ENCODE data around the gene GTF2H2C. TPM values are rescaled to one million over a fixed set of nuclear protein-coding genes. Genes with fewer than 3 reads are reported as not detected.

Gene GTF2H2C
- total and polyA plus RNA-seq, 2 experiments from 2014 or later = 52.2 to 61.6 TPM

DNA sequence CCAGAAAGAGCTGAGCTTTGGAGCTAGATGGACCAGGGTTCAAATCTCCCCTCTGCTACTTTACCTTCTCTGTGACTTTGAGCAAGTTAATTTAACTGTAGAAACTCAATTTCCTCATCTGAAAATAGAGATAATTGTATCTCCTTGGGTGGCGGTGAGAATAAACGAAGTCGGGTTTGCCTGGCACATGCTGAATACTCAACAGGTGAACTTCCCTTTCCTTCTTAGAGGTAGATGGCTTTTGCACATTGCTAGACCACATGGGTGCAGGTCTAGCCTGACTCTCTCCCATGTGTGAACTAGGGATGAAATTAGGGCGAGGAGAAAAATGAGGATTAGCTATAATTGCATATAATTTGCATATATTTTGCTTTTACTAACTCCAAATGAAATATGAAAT, 31.4 kb upstream of the GTF2H2C start (continued):
- TF ChIP-seq, protein P1, sequence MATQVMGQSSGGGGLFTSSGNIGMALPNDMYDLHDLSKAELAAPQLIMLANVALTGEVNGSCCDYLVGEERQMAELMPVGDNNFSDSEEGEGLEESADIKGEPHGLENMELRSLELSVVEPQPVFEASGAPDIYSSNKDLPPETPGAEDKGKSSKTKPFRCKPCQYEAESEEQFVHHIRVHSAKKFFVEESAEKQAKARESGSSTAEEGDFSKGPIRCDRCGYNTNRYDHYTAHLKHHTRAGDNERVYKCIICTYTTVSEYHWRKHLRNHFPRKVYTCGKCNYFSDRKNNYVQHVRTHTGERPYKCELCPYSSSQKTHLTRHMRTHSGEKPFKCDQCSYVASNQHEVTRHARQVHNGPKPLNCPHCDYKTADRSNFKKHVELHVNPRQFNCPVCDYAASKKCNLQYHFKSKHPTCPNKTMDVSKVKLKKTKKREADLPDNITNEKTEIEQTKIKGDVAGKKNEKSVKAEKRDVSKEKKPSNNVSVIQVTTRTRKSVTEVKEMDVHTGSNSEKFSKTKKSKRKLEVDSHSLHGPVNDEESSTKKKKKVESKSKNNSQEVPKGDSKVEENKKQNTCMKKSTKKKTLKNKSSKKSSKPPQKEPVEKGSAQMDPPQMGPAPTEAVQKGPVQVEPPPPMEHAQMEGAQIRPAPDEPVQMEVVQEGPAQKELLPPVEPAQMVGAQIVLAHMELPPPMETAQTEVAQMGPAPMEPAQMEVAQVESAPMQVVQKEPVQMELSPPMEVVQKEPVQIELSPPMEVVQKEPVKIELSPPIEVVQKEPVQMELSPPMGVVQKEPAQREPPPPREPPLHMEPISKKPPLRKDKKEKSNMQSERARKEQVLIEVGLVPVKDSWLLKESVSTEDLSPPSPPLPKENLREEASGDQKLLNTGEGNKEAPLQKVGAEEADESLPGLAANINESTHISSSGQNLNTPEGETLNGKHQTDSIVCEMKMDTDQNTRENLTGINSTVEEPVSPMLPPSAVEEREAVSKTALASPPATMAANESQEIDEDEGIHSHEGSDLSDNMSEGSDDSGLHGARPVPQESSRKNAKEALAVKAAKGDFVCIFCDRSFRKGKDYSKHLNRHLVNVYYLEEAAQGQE (IDR thresholded peaks at IDR 0.05; ENCODE audit: unreplicated experiment) = no peak
- no peak for TF ChIP-seq EZH2phosphoT487 (IDR thresholded peaks at IDR 0.05; ENCODE audit: unreplicated experiment)
- TF ChIP-seq, protein P2, sequence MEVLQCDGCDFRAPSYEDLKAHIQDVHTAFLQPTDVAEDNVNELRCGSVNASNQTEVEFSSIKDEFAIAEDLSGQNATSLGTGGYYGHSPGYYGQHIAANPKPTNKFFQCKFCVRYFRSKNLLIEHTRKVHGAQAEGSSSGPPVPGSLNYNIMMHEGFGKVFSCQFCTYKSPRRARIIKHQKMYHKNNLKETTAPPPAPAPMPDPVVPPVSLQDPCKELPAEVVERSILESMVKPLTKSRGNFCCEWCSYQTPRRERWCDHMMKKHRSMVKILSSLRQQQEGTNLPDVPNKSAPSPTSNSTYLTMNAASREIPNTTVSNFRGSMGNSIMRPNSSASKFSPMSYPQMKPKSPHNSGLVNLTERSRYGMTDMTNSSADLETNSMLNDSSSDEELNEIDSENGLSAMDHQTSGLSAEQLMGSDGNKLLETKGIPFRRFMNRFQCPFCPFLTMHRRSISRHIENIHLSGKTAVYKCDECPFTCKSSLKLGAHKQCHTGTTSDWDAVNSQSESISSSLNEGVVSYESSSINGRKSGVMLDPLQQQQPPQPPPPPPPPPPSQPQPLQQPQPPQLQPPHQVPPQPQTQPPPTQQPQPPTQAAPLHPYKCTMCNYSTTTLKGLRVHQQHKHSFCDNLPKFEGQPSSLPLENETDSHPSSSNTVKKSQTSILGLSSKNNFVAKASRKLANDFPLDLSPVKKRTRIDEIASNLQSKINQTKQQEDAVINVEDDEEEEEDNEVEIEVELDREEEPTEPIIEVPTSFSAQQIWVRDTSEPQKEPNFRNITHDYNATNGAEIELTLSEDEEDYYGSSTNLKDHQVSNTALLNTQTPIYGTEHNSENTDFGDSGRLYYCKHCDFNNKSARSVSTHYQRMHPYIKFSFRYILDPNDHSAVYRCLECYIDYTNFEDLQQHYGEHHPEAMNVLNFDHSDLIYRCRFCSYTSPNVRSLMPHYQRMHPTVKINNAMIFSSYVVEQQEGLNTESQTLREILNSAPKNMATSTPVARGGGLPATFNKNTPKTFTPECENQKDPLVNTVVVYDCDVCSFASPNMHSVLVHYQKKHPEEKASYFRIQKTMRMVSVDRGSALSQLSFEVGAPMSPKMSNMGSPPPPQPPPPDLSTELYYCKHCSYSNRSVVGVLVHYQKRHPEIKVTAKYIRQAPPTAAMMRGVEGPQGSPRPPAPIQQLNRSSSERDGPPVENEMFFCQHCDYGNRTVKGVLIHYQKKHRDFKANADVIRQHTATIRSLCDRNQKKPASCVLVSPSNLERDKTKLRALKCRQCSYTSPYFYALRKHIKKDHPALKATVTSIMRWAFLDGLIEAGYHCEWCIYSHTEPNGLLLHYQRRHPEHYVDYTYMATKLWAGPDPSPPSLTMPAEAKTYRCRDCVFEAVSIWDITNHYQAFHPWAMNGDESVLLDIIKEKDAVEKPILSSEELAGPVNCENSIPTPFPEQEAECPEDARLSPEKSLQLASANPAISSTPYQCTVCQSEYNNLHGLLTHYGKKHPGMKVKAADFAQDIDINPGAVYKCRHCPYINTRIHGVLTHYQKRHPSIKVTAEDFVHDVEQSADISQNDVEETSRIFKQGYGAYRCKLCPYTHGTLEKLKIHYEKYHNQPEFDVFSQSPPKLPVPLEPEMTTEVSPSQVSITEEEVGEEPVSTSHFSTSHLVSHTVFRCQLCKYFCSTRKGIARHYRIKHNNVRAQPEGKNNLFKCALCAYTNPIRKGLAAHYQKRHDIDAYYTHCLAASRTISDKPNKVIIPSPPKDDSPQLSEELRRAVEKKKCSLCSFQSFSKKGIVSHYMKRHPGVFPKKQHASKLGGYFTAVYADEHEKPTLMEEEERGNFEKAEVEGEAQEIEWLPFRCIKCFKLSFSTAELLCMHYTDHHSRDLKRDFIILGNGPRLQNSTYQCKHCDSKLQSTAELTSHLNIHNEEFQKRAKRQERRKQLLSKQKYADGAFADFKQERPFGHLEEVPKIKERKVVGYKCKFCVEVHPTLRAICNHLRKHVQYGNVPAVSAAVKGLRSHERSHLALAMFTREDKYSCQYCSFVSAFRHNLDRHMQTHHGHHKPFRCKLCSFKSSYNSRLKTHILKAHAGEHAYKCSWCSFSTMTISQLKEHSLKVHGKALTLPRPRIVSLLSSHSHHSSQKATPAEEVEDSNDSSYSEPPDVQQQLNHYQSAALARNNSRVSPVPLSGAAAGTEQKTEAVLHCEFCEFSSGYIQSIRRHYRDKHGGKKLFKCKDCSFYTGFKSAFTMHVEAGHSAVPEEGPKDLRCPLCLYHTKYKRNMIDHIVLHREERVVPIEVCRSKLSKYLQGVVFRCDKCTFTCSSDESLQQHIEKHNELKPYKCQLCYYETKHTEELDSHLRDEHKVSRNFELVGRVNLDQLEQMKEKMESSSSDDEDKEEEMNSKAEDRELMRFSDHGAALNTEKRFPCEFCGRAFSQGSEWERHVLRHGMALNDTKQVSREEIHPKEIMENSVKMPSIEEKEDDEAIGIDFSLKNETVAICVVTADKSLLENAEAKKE (CRISPR knock-in tag; IDR thresholded peaks at IDR 0.05) = no peak
- no peak for TF ChIP-seq EZH2 (IDR thresholded peaks at IDR 0.05; ENCODE audit: low read depth, unreplicated experiment)
- TF ChIP-seq STAT1 (IDR thresholded peaks at IDR 0.05; ENCODE audit: unreplicated experiment) = no peak

Data from GM23338 (cell line).